Skeletal muscle satellite cell (primary cell): Measurements from ENCODE around the gene PAX9.

Experiments
- H3K27me3 ChIP-seq: 2 replicates; pipeline ENCODE4 v1.7.0; 2013; ENCODE audit warnings: low read length; ENCODE audit not compliant: control insufficient read depth, insufficient read depth
- H3K36me3 ChIP-seq: 2 replicates; pipeline ENCODE4 v1.7.0; 2013; ENCODE audit warnings: mild to moderate bottlenecking, control low read depth, low read length; ENCODE audit not compliant: insufficient read depth
- H3K4me1 ChIP-seq: 2 replicates; pipeline ENCODE4 v1.7.0; 2013; ENCODE audit warnings: low read length; ENCODE audit not compliant: control insufficient read depth, insufficient read depth
- H3K4me2 ChIP-seq: 2 replicates; pipeline ENCODE4 v1.7.0; 2013; ENCODE audit warnings: mild to moderate bottlenecking, low read length
- H3K4me3 ChIP-seq: 2 replicates; pipeline ENCODE4 v1.7.0; 2013; ENCODE audit warnings: low read length
- H3K9ac ChIP-seq: 2 replicates; pipeline ENCODE4 v1.7.0; 2013; ENCODE audit warnings: mild to moderate bottlenecking, low read depth, low read length, moderate library complexity
- H3K9me3 ChIP-seq: replicated peaks from 2 replicates; pipeline ENCODE4 v1.7.0; 2013; ENCODE audit warnings: mild to moderate bottlenecking, control low read depth, low read length

The PAX9 gene

GRCh38 chr14:36663404-36664321 is 2.0 kb downstream of the PAX9 start:
- H3K9ac ChIP-seq, result peak overlapping the region; percentile 84
- H3K4me3 ChIP-seq, result peak overlapping the region; percentile 76
- H3K9me3 ChIP-seq, result no peaks in the 10 kb centered on the region
- peaks cover 52% of the 10 kb centered on the region for H3K27me3 ChIP-seq
- peak overlapping the region; percentile 94 for H3K4me2 ChIP-seq
- no peaks in the 10 kb centered on the region for H3K36me3 ChIP-seq
- H3K4me1 ChIP-seq, result peaks cover 49% of the 10 kb centered on the region

GRCh38 chr14:36664322-36665193 is 2.9 kb downstream of the PAX9 start:
- Histone ChIP-seq H3K4me2 (peak overlapping the region; percentile 94), H3K4me3 (peak overlapping the region; percentile 76), H3K4me1 (peaks cover 49% of the 10 kb centered on the region), H3K9me3 (no peaks in the 10 kb centered on the region), H3K9ac (peak overlapping the region; percentile 84), H3K36me3 (no peaks in the 10 kb centered on the region), H3K27me3 (peaks cover 43% of the 10 kb centered on the region)

- Histone ChIP-seq H3K36me3 (no peaks in the 10 kb centered on the region), H3K9ac (no peak overlapping the region), H3K4me1 (peaks cover 49% of the 10 kb centered on the region), H3K4me3 (peak overlapping the region; percentile 76), H3K27me3 (peaks cover 29% of the 10 kb centered on the region), H3K9me3 (no peaks in the 10 kb centered on the region), H3K4me2 (peak overlapping the region; percentile 94)
Observed at GRCh38 chr14:36665887-36666415, 4.3 kb downstream of the PAX9 start.

GRCh38 chr14:36666416-36667206 is 5.0 kb downstream of the PAX9 start:
- Histone ChIP-seq H3K9me3 (no peaks in the 10 kb centered on the region), H3K4me3 (peak overlapping the region; percentile 15), H3K4me1 (peaks cover 44% of the 10 kb centered on the region), H3K9ac (peak overlapping the region; percentile 37), H3K36me3 (no peaks in the 10 kb centered on the region), H3K27me3 (peaks cover 23% of the 10 kb centered on the region), H3K4me2 (peak overlapping the region; percentile 94)

- peaks cover 37% of the 10 kb centered on the region for H3K4me1 ChIP-seq
- peak overlapping the region; percentile 94 for H3K4me2 ChIP-seq
- H3K9ac ChIP-seq, result no peak overlapping the region
- H3K27me3 ChIP-seq, result peaks cover 18% of the 10 kb centered on the region
- no peaks in the 10 kb centered on the region for H3K9me3 ChIP-seq
- no peak overlapping the region for H3K4me3 ChIP-seq
- H3K36me3 ChIP-seq, result no peaks in the 10 kb centered on the region
Observed at GRCh38 chr14:36667679-36668078, 6.0 kb downstream of the PAX9 start.

GRCh38 chr14:36671149-36671548 is 9.5 kb downstream of the PAX9 start:
- Histone ChIP-seq H3K4me3 (no peak overlapping the region), H3K9ac (no peak overlapping the region), H3K36me3 (peaks cover 5% of the 10 kb centered on the region), H3K9me3 (no peaks in the 10 kb centered on the region), H3K4me2 (no peak overlapping the region), H3K27me3 (peaks cover 10% of the 10 kb centered on the region), H3K4me1 (peaks cover 16% of the 10 kb centered on the region)

- peaks cover 13% of the 10 kb centered on the region for H3K36me3 ChIP-seq
- peaks cover 5% of the 10 kb centered on the region for H3K27me3 ChIP-seq
- H3K4me3 ChIP-seq, result no peak overlapping the region
- peaks cover 7% of the 10 kb centered on the region for H3K4me1 ChIP-seq
- no peak overlapping the region for H3K9ac ChIP-seq
- H3K4me2 ChIP-seq, result no peak overlapping the region
- H3K9me3 ChIP-seq, result no peaks in the 10 kb centered on the region
Observed at GRCh38 chr14:36672095-36672494, 10.4 kb downstream of the PAX9 start.

- Histone ChIP-seq H3K4me3 (no peak overlapping the region), H3K4me2 (no peak overlapping the region), H3K9ac (no peak overlapping the region), H3K4me1 (no peaks in the 10 kb centered on the region), H3K9me3 (no peaks in the 10 kb centered on the region), H3K36me3 (peaks cover 18% of the 10 kb centered on the region), H3K27me3 (no peaks in the 10 kb centered on the region)
Observed at GRCh38 chr14:36674659-36675058, 13.0 kb downstream of the PAX9 start.

- no peaks in the 10 kb centered on the region for H3K27me3 ChIP-seq
- no peak overlapping the region for H3K4me2 ChIP-seq
- no peaks in the 10 kb centered on the region for H3K9me3 ChIP-seq
- peaks cover 18% of the 10 kb centered on the region for H3K36me3 ChIP-seq
- H3K4me1 ChIP-seq, result no peaks in the 10 kb centered on the region
- no peak overlapping the region for H3K9ac ChIP-seq
- no peak overlapping the region for H3K4me3 ChIP-seq
Observed at GRCh38 chr14:36675581-36675980, 13.9 kb downstream of the PAX9 start.

GRCh38 chr14:36676236-36676635 is 14.6 kb downstream of the PAX9 start:
- Histone ChIP-seq H3K36me3 (peaks cover 18% of the 10 kb centered on the region), H3K4me2 (no peak overlapping the region), H3K4me3 (no peak overlapping the region), H3K9ac (no peak overlapping the region), H3K4me1 (no peaks in the 10 kb centered on the region), H3K27me3 (no peaks in the 10 kb centered on the region), H3K9me3 (no peaks in the 10 kb centered on the region)

- H3K4me2 ChIP-seq, result no peak overlapping the region
- no peak overlapping the region for H3K9ac ChIP-seq
- no peaks in the 10 kb centered on the region for H3K9me3 ChIP-seq
- peaks cover 3% of the 10 kb centered on the region for H3K36me3 ChIP-seq
- H3K27me3 ChIP-seq, result no peaks in the 10 kb centered on the region
- H3K4me3 ChIP-seq, result no peak overlapping the region
- H3K4me1 ChIP-seq, result no peaks in the 10 kb centered on the region
Observed at GRCh38 chr14:36682338-36682737, 20.7 kb downstream of the PAX9 start.
